Body of pancreas (tissue), 4 donors: ENCODE data around the gene RBM19.

Experiments
- POLR2A ChIP-seq, 3 donors: fragments of 450-650 bp; IDR thresholded peaks; one replicate each; pipeline ENCODE4 v1.6.1; 2016; ENCODE audit warnings: antibody characterized with exemption in 3 of 3, mild to moderate bottlenecking in 2 of 3
- TF ChIP-seq, protein P1 (sequence below), 7 experiments: fragments of 450-650 bp in 4 of 7; fragments of 200-600 bp in 3 of 7; sonication (generic) in 3 of 7; IDR thresholded peaks; one replicate each; pipeline ENCODE4 v1.5.1; 2016 to 2019; ENCODE audit warnings: antibody characterized with exemption in 7 of 7

DNA sequence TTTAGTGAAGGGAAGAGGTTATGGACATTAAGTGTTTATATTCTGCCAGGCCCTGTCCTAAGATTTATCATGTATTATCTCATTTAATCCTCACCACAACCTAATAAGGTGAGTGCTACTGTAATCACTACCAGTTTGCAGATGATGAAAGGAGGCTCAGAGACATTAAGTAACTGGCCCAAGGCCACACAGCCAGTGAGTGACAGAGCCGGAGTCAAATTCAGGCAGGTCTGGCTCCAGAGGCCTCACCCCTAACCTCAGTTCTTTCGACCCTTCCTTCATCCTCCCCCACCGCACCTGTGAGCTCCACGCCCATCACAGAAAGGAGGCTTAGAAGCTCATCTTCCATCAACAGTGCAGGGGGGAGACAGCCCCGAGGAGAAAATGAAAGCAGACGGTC lies 197.3 kb downstream of the RBM19 start:
- TF ChIP-seq, protein P1, sequence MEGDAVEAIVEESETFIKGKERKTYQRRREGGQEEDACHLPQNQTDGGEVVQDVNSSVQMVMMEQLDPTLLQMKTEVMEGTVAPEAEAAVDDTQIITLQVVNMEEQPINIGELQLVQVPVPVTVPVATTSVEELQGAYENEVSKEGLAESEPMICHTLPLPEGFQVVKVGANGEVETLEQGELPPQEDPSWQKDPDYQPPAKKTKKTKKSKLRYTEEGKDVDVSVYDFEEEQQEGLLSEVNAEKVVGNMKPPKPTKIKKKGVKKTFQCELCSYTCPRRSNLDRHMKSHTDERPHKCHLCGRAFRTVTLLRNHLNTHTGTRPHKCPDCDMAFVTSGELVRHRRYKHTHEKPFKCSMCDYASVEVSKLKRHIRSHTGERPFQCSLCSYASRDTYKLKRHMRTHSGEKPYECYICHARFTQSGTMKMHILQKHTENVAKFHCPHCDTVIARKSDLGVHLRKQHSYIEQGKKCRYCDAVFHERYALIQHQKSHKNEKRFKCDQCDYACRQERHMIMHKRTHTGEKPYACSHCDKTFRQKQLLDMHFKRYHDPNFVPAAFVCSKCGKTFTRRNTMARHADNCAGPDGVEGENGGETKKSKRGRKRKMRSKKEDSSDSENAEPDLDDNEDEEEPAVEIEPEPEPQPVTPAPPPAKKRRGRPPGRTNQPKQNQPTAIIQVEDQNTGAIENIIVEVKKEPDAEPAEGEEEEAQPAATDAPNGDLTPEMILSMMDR (IDR thresholded peaks at IDR 0.05), result no peak
- no peak for TF ChIP-seq POLR2A (IDR thresholded peaks at IDR 0.05)
